Right forelimb (tissue), 1 donor: ENCODE measurements around the gene HRCT1.
A peak's percentile ranks its signal among the peaks of the same experiment; 100 is the strongest.

Source experiments
- DNase-seq: peaks from one replicate; pipeline ENCODE4 v3.0.0-alpha.2; 2018

The HRCT1 gene

DNA sequence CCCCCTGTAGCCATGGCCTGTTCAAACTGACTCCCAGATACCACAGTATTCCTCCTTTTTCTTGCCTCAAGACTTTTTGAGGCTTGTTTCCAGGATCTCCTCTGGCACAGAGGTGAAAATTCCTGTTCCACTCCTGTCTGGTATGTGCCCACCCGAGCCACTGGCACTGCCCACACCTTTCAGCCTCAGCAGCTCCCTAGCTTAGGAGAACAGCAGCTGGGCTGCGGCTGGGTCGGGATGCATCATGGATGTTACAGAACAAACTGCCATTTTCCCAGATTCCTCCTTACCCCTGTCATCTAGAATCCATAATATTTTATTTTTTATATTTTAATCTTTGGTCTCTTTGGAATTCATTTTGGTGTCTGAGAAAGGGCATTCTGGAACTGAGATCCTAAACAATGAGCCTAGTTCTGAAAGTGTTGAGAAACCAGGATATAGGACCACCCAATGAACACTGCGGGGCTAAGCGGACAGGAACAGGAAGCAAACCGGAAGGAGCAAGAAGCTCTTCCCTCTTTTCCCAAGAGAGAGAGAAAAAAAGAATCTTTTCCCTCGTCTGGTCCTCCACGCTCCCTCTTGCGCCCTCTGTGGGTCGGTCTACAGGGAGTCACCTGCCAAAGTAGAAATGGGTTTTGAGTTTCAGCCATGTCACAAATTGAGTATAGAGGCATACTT, 39.5 kb downstream of the HRCT1 start:
- DNase-seq, result peak; percentile 77

DNA sequence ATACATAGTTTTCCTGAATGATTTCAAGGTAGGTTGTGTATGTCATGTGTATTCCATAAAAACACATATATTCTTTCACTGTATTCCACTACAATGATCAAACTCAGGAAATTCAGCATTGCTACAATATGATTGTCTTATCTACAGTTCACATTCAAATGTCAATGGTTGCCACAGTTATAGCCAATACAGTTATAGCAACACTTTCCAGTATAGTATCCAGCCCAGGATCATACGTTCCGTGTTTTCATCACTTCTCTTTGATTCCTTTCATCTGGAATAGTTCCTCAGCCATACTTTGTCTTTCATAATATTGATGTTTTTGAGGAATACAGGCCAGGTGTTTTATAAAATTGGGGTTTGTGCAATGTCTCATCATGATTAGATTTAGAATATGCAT, 42.4 kb downstream of the HRCT1 start:
- no peak for DNase-seq

- DNase-seq, result no peak
Observed at GRCh38 chr9:35948901-35949318, 42.9 kb downstream of the HRCT1 start.

DNA sequence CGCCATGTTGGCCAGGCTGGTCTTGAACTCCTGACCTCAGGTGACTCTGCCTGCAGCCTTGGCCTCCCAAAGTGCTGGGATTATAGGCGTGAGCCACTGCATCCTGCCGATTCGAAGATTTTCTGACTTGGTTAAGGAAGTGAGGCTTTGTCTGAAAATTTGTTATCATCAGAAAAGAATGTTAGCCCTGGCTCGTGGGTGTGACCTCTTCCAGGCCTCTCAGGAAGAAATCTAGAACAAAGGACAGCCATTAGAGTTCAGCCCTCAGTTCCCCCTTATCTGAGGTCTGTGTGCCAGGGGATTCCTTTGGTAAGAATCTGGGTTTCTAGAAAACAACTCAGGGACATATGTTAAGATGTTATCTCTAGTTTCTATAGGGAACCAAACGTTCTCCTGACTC, 45.7 kb downstream of the HRCT1 start:
- no peak for DNase-seq

- DNase-seq, result no peak
Observed at GRCh38 chr9:35952526-35953191, 46.7 kb downstream of the HRCT1 start.

GRCh38 chr9:35954942-35955546, 49.0 kb downstream of the HRCT1 start:
- DNase-seq, result no peak

GRCh38 chr9:35956651-35957050, 50.6 kb downstream of the HRCT1 start:
- no peak for DNase-seq
